CD4-positive, alpha-beta T cell treated with Interleukin-1 beta for 1 hour (primary cell): ENCODE results near the gene NCAPD2.
A peak's percentile ranks its signal among the peaks of the same experiment; 100 is the strongest.
"Not testable (repeated sequence)": the region's sequence is repeated elsewhere in the genome, so short reads cannot be mapped to it uniquely, and the experiment has no call there.

Experiments
- DNase-seq, 2 donors: peaks; one replicate each; pipeline ENCODE4 v3.0.0-alpha.2; 2020 to 2022

NCAPD2 gene

GRCh38 chr12:6551063-6551461, 57.2 kb downstream of the NCAPD2 start:
- DNase-seq = no peak

GRCh38 chr12:6551496-6552139, 57.7 kb downstream of the NCAPD2 start:
- no peak for DNase-seq

DNA sequence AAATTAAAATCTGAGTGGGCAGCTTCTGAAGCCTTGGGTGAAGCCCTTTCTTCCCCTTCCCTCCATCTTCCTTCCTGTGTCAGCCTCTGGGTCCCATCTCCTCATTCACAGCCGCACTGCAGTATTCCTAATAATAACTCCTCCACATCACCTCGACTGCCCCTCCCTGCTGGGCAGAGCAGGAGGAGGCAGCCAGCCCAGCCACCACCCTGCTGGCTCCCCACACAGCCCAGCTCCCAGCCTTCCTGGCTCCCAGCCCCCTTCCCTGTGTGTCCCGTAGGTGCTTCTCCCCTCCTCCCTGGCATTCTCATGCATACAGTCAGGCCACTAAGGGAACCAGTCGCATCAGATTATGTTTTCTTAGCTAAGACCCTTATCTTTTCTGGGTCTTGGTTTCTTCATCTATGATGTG, 58.2 kb downstream of the NCAPD2 start:
- DNase-seq = no peak

GRCh38 chr12:6553051-6553868, 59.4 kb downstream of the NCAPD2 start:
- no peak for DNase-seq

DNA sequence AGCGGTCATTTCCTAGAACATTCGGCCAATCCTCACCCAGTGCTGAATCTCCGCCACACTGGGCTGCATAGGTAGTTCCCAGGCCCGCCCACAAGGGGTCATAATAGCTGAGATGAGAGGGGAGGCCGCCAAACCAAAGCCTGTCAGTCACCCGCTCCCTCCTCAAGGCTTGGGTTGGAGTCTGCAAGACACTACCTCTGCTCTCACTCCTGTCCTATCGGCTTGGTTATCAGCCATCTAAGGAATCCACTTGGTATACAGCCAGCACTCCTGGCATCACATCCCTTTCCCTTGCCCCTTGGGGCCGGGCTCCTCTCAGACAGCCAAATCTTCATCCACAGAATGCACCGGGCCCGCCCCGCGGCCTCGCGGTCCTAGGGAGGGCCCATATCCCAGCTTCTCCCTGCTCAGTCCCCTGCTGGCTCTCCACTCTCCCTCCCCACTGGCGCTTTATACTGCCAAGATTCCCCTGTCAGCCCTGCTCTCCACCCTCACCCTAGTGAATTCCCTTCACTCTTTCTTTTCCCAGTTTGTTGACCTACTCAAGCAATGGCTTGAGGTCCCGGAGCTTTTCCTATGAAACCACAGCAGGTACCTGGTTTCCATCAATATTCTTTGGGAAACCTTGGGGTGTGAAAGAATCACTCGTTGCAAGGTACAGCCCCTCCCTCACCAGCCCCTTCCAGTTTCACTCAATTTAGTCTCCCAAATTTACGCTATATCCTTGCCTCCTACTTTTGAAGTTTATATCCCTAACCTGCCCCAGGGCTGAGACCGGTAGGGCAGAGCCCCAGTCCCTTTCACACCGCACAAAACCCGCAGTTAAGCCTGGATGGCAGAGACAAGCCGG, 60.5 kb downstream of the NCAPD2 start:
- DNase-seq = peak; percentile 72 to 77

DNA sequence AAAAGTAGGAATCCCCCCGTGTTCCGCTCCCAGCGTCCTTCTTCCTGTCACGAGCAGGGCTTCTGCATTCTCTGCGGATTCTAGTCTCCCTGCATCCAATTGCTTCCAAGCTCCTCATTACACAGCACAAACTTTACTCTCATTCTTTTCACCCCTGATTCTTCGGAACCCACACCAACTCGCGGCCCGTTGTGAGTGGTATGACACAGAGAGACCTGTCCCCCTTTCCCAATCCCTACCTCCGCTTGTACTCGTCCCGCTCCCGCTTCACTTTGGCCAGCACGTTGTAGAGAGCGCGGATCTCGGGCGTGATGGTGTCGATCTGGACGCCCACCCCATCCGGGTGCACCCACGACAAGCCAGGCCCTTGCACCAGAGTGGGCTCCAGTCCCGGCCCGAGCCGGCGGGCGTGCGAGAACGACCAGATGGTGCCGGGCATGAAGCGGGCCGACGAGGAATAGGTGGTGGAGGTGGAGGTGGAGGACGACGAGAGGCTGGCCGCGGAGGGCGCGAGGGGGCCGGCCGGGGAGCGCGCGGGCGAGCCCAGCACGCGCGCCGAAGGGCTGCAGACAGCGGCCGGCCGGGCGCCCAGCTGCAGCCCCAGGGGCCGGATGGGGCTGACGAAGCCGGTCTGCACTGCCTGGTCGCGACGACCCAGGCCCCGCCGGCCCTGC, 61.3 kb downstream of the NCAPD2 start:
- no peak for DNase-seq

- not testable (repeated sequence) for DNase-seq
These were observed 62.6 kb downstream of the NCAPD2 start for GRCh38 chr12:6556496-6556817.

DNA sequence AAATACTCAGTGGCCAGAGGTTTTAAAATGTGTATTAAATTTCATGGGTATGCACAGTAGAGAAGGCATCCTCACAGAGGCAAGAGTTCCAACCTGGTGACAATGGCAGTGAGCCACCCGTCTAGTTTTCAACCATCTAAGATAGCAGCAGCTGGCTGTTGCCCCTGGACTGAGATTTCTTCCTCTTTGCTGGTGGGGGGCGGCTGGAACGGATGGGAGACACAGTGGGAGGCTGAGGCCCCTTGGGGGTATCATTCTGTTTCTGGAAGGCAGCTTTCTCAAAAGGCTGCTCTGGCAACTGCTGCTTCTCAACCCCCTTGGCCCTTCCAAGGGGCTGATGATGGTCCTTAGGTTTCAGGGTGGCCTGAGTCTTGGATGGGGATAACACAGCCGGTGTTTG, 63.0 kb downstream of the NCAPD2 start:
- no peak for DNase-seq

- DNase-seq = peak; percentile 71 to 79
These were observed 64.3 kb downstream of the NCAPD2 start for GRCh38 chr12:6558014-6558760.

- DNase-seq = no peak
These were observed 65.6 kb downstream of the NCAPD2 start for GRCh38 chr12:6559500-6559899.

DNA sequence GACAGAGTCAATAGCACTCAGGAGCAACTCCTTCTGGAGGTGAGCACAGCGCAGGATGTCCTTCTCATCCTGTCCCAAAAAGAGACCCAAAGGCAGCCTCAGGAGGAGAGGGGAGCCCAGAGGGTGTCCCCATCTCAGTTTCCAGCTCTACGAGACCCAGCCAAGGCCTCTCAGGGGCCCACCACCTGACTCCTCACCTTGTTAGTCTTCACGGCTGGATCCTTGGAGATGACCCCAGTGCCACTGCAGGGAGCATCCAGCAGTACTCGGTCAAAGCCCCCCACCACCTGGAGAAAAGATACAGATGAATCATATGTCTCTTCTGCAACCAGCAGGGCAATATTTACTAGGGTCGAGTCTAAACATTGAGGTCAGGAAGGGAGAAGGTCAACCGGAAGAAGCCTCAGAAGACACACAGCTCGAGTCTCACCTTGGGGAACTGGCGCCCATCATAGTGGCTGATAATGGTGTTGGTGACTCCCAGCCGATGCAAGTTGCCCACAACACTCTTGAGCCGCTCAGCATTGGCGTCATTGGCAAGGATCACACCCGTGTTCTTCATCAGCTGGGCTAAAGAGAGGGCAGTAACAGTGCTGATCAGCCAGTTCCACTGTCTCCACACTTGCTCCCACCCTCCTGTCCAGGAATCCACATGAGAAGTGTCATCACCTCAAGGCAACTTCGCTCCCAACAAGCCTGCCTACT, 66.8 kb downstream of the NCAPD2 start:
- no peak for DNase-seq

- DNase-seq = no peak
These were observed 69.0 kb downstream of the NCAPD2 start for GRCh38 chr12:6562881-6563280.

DNA sequence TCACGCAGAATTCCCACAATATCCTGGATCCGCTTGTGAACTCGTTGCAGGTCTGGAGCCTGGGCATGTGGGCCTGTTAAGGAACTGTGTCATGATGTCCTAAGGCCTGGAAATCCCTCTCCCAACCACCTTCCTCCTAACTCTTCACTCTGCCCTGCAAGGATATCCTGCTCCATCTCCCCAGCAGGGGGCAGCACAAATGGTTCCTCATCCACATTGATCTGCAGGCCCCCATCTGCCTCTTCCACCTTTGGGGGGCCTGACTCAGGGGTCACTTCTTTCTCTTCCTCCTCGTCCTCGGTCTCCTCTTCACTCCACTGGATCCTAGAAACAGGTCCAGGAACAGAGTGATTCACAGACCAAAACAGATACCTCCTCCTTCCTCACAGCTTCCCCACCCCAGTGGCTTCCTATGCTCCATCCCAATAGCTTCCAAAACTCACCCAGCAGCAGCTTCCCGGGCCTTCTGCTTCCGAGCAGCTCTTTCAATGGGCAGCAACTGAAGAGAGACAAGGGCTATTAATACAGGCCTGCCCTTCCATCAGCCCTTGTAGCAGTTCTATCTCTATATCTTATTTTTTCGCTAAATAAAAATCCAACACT, 69.6 kb downstream of the NCAPD2 start:
- DNase-seq = peak; percentile 58 to 66

DNA sequence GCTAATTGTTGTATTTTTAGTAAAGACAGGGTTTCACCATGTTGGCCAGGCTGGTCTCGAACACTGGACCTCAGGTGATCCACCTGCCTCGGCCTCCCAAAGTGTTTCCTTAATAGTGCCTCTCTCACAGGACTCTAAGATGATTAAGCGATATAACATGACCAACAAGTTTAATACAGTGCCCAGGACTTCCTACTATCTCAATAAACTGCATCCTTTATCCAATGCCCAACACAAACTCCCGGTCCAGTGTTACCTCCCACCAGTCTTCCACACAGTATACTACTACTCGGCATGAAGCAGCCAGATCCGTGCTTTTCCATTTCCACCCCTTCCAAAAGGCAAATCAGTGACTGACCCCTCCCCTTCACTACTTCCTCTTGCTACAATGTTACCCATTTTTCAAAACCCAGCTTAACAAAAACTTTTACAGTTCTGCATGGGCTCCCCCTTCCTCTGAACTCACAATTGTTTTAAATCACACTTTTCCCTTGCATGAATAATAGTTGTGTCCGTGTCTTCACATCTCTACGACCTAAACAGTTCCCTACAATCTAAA, 73.3 kb downstream of the NCAPD2 start:
- no peak for DNase-seq

GRCh38 chr12:6569312-6569711, 75.4 kb downstream of the NCAPD2 start:
- DNase-seq = no peak

GRCh38 chr12:6569786-6570185, 75.9 kb downstream of the NCAPD2 start:
- DNase-seq = no peak

DNA sequence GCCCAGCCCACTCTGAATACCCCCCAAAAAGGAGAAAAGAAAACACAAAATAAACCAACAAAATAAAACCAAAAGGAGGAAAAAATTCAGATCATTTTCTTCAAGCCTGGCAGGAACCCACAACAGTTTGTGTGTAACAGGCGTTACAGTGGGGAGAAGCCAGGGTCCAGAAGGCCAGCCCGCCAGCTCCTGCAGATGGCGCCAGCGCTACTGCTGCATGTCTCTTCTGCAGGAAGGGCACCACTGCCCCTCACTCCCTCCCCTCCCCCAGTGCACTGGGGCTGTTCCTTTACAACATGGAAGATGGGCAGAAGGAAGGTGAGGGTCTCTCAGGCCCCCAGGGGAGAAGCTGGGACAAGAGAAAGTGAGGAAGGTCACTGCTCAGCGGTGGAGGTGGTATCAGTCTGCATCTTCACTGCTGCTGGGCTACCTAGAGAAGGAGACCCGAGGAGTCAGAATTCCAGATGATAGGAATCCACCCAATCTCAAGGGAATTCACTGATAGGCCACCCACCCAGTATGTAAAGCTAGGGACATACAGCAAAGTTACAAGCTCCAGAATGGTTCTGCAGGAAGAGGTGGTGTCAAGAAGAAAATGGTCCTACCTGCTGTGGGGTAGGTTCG, 76.5 kb downstream of the NCAPD2 start:
- DNase-seq = peak; percentile 47 to 49

DNA sequence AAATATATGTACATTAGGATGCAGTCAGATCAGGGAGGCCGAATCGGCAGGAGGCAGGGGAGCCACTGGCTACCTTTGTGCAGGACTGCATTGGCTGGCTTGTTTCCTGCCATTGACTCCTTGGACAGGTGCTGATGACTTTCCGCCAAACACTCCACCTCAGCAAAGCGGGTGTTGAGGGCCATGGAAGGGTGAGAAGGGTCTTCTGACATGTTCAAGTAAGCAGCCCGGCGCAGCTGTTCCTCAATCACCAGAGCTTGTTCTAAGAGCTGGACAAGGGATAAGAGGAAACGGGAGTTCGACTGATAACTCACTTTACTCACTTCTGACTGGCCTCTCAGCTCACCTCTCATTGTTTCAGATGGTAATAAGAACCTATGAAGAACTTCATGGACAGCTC, 79.1 kb downstream of the NCAPD2 start:
- no peak for DNase-seq

- no peak for DNase-seq
These were observed 80.8 kb downstream of the NCAPD2 start for GRCh38 chr12:6574576-6575295.

DNA sequence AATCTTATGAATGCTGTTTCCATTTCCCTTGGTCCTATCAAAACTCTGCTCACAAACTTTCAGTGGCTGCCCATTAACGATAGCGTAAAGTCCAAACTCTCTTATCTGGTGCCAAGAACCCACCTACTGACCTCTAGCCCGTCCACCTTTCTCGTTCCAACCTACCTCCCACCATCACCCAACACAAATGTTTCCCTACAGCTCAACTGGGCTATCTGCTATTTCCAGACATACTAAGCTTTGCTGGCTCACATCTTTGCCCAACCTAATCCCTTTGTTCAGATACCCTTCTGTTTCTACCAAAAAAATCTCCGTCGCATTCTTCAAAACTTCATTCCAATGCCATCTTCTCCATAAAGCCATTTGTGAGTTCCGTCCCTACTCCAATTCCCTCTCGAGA, 81.7 kb downstream of the NCAPD2 start:
- no peak for DNase-seq
